GDM1 (cell line): ENCODE measurements around the gene HRH1.
"Not testable (repeated sequence)": the region's sequence is repeated elsewhere in the genome, so short reads cannot be mapped to it uniquely, and the experiment has no call there.

Experiments used
- DNase-seq: peaks from one replicate; lab custom pipeline; 2025; lab: John Stamatoyannopoulos, UW

The HRH1 gene

DNA sequence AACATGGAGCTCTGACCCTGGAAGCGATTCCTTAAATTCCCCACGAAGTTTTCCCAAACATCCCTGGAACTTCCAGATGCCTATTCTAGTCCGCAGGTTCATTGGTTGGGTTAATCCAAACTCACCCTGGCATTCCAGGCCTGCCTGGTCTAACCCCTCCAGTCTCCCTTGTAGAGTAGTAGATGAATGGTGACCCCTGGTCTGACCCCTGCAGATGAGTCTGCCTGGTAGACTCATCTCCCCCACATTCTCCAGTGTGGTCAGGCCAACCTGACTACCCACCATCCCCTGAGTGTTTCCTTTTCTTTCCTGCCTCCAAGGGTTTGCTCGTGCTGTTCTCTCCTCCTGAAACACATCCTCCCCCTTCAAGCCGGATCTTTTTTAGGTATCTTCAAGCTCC, 10.8 kb upstream of the HRH1 start:
- no peak for DNase-seq

DNA sequence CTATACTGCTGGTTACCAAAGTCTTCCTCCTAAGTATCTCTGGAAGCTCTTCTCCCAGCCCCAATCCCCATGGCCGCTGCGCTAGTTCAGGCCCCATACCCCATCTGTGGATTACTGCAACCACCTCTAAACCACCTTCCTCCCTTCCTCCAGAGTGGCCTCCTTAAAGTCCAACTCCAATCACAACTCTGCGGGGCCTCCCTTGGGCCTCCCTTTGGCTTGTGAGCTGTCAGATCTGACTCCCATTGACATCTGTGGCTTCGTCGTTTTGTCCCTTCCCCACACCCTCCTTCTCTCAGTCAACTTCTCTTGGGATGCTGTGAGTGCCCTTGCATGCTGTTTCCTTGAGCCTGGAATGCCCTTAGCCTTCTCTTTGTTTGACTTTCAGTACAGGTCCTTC, 9.3 kb upstream of the HRH1 start:
- no peak for DNase-seq

GRCh38 chr3:11145888-11146287, 8.4 kb upstream of the HRH1 start:
- DNase-seq: no peak

DNA sequence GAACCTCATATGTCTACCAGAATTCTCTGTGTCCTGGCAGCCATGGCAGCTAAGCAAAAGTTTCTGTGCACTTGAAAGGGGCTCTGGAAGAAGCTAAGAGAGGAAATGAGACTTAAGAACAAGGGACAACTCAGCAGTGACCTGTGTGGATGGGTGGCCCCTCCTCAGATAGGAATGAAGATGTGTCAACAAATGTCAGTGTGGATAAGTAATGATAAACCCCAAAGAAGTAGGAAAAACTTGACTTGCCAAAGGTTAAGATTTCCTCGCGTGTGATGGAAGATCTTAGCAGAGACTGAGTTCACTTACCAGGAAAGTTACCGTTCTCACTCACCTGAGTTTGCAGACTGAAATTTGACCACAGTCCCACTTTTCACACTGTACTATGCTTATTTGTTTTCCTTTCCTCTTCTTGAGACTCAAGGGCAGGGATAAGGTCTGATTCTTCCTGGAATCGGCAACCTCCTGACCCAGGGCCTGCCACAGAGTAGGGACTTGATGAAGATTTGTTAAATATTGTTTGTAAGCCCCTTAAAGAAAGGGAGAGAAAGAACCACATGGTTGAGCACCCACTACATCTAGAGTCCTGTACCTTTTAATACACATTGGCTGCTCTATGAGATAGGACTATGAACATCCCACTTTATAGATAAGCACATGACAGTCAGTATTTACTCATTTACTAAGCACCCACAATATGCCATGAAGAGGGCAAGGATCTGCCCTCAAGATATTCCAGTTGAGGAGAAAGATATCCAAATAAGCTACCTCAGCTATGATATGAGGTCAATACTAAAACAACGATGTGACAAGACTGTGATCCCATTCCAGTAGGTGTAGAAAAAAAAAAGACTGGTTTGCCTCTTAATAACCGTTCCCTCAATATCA, 7.3 kb upstream of the HRH1 start:
- no peak for DNase-seq

DNA sequence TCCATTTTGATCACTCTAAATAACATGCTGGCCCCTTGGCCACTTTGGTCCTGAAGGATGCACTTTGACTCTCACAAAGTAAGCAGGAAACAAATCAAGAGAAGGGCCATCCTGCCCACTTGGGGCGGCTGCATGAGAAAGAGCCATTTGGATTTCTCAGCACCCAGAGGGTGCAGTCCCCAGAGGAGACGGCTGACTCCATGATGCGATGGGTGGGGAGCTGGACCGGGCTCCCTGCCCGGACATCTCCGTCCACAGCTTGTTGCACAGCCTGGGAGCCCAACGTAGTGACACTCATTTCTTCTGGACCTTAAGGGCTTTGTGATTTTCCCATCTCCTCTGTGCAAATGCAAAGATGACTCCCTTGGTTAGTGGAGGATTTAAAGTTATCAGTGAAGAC, 4.0 kb upstream of the HRH1 start:
- DNase-seq: no peak

- no peak for DNase-seq
These were observed 2.0 kb upstream of the HRH1 start for GRCh38 chr3:11152301-11152700.

DNA sequence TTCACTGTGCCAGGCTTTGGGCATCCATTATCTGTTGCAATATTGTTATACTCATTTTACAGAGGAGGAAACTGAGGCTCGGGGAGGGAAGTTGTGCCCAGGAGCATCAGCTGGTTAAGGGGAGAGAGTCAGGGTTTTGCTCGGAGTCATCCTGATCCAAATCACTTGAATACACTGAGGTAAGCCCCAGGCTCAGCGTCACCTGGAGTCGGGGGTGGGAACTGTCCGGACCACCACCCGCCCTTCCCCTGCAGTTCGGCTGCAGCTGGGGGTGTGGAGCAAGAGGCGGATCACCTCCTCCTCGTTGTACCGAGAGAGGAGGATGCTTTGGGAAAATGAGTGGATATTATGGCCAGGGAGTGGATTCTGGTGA, 646 bp downstream of the HRH1 start:
- no peak for DNase-seq

DNA sequence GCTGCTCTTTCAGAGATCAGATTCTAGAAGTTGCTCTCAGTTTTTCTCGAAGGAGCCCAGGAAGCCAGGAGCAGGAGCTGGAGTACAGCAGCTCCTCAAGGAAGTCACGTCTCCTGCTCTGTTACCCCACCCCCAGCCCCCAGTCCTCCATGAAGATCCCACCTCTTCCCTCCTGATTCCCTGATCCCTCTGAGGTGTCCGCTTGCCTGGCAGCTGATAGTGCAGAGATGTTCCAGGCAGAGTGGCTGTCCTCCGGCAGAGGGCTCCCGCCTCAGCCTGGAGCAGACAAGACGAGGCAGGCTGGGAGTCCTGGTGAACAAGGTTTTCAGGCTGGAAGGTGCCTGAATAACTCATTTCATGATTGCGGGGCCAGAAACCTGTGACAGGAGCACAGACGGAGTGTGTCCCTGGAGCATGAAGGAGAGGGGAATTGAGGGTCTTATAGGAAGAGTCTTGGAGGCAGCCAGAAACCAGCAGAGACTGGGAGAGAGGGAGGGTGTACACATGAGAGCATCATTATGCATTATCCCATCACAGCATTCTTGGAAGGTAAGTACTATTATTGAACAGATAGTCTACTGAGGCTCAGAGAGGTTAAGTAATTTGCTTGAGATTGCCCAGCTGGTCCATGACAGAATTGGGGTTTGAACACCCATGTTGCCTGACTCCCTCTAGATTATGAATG, 1.2 kb downstream of the HRH1 start:
- no peak for DNase-seq

DNA sequence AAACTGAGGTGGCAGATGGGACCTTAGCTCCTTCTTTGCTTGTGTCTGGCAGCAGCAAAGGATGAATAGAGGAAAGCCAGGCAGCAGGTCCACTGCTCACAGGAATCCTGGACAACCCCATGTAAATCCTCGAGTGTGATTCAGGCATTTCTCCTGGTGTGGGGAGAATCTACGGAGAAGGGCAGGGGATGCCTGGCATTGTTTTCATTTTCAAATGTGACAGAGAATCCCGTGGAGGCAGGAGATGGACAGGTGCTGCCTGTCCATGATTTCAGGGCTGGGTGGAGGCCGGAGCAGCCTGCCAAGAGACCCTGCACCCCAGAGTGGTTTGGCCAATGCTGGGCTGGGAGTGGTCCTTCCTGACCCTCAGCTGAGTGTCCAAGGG, 1.7 kb downstream of the HRH1 start:
- no peak for DNase-seq

- no peak for DNase-seq
These were observed 3.1 kb downstream of the HRH1 start for GRCh38 chr3:11157421-11157820.

- DNase-seq: no peak
These were observed 5.2 kb downstream of the HRH1 start for GRCh38 chr3:11159421-11159904.

- no peak for DNase-seq
These were observed 7.4 kb downstream of the HRH1 start for GRCh38 chr3:11161666-11162065.

GRCh38 chr3:11162401-11163345, 8.4 kb downstream of the HRH1 start:
- no peak for DNase-seq

GRCh38 chr3:11164607-11165006, 10.3 kb downstream of the HRH1 start:
- no peak for DNase-seq

DNA sequence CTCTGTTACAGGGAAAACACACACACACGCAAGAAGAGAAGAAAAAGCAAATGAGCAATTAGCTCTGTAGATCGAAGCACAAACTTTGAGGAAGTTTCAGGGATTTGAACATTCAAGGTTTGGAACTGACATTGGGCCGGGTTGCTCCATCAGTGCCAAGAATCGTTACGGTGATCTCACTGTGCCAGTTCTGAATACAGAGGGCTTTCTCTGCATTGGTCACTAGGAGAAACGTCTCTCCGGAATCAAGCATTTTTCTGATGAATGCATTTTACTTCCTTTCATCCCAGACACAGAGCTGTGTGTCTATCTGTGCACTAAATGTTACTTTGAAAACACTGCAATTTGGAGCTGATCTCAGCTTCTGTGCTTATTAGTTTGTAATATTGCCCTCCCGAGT, 11.2 kb downstream of the HRH1 start:
- DNase-seq: no peak

- not testable (repeated sequence) for DNase-seq
These were observed 12.6 kb downstream of the HRH1 start for GRCh38 chr3:11166807-11167400.

DNA sequence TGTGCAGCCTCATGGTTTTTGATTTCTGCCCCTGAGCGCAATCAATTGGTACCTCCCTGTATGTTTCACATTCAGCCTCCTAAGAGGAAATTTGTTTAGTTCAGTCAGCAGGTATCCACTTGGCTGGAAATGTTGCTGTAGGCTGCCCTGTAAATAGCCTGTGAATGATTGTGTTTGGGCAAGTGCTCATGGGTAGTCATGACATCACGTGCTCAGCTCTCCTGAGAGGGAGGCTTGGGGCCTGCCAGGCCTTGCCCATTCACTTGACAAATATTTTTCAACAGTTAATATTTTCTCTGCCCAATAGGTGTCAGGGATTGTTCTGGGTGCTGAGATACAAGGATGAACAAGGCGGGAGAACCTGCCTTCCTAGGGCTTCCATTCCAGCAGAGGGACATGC, 13.3 kb downstream of the HRH1 start:
- no peak for DNase-seq

DNA sequence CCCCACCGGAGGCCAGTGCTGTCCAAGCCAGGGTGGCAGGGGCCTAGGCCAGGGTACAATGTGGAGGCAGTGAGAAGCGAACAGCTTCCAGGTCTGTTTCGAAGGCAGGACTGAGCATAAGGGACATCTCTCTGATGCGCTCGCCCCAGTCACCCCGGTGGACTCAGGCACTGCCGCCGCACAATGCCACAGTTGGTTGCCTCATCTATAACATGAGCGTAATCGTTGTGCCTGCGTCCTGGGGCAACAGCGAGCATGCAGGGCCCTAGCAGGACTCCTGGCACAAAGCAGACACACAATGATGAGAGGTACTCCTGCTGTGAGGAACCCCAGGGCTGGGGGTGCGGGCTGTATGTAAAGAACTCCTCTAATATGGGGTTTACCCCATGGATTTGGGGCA, 14.1 kb downstream of the HRH1 start:
- DNase-seq: no peak

- no peak for DNase-seq
These were observed 14.8 kb downstream of the HRH1 start for GRCh38 chr3:11168881-11169805.

GRCh38 chr3:11170052-11170770, 15.9 kb downstream of the HRH1 start:
- DNase-seq: no peak
